ENCODE results near the gene HECTD1. TPM values are rescaled to one million over a fixed set of nuclear protein-coding genes. Genes with fewer than 3 reads are reported as not detected.
"Not testable (repeated sequence)": the region's sequence is repeated elsewhere in the genome, so short reads cannot be mapped to it uniquely, and the experiment has no call there.

HECTD1 gene
- total RNA-seq = 193 TPM

GRCh38 chr14:31207755-31208545 lies at the start of gene HECTD1:
TSS of gene HECTD1 (minus strand) at chr14:31207793. CDS start at chr14:31205936, 1,857 bp downstream.
- intact Hi-C loops (cut with DNase I) = no loop called here
- ATAC-seq = peak; percentile 93
- DNase-seq (ENCODE audit: low spot score) = peak; percentile 94

- intact Hi-C loops (cut with DNase I) = no loop called here
- DNase-seq (ENCODE audit: low spot score) (no peak), ATAC-seq (no peak)
Observed at GRCh38 chr14:31257244-31257553, 49.6 kb upstream of the HECTD1 start.

GRCh38 chr14:31256534-31257243 lies 49.1 kb upstream of the HECTD1 start:
- intact Hi-C loops (cut with DNase I) = no loop called here
- no peak for ATAC-seq
- DNase-seq (ENCODE audit: low spot score) = no peak

GRCh38 chr14:31255918-31256317 lies 48.3 kb upstream of the HECTD1 start:
- intact Hi-C loops (cut with DNase I); ATAC-seq; DNase-seq (ENCODE audit: low spot score): not testable (repeated sequence)

- DNase-seq (ENCODE audit: low spot score) = no peak
- no peak for ATAC-seq
- intact Hi-C loops (cut with DNase I) = no loop called here
Observed at GRCh38 chr14:31255286-31255685, 47.7 kb upstream of the HECTD1 start.

GRCh38 chr14:31253746-31254471 lies 46.3 kb upstream of the HECTD1 start:
- intact Hi-C loops (cut with DNase I) = no loop called here
- ATAC-seq (no peak), DNase-seq (ENCODE audit: low spot score) (no peak)

GRCh38 chr14:31252865-31253264 lies 45.3 kb upstream of the HECTD1 start:
- ATAC-seq = no peak
- intact Hi-C loops (cut with DNase I) = no loop called here
- DNase-seq (ENCODE audit: low spot score) = no peak

GRCh38 chr14:31251028-31251958 lies 43.7 kb upstream of the HECTD1 start:
- intact Hi-C loops (cut with DNase I) = no loop called here
- ATAC-seq = peak; percentile 26

GRCh38 chr14:31244626-31245025 lies 37.0 kb upstream of the HECTD1 start:
- no peak for DNase-seq (ENCODE audit: low spot score)
- intact Hi-C loops (cut with DNase I) = no loop called here
- no peak for ATAC-seq

More at GRCh38 chr14:31251028-31251958, 43.7 kb upstream of the HECTD1 start:
- no peak for DNase-seq (ENCODE audit: low spot score)

GRCh38 chr14:31243860-31244259 lies 36.3 kb upstream of the HECTD1 start:
- no peak for ATAC-seq
- intact Hi-C loops (cut with DNase I) = no loop called here
- no peak for DNase-seq (ENCODE audit: low spot score)

- DNase-seq (ENCODE audit: low spot score); intact Hi-C loops (cut with DNase I): not testable (repeated sequence)
- ATAC-seq = peak; percentile 62
Observed at GRCh38 chr14:31242161-31242940, 34.8 kb upstream of the HECTD1 start.

- ATAC-seq (peak; percentile 44), DNase-seq (ENCODE audit: low spot score) (no peak)
- intact Hi-C loops (cut with DNase I) = no loop called here
Observed at GRCh38 chr14:31241450-31242114, 34.0 kb upstream of the HECTD1 start.

- intact Hi-C loops (cut with DNase I) = no loop called here
- DNase-seq (ENCODE audit: low spot score) (no peak), ATAC-seq (no peak)
Observed at GRCh38 chr14:31239741-31240140, 32.1 kb upstream of the HECTD1 start.

GRCh38 chr14:31235462-31235861 lies 27.9 kb upstream of the HECTD1 start:
- no peak for ATAC-seq
- no peak for DNase-seq (ENCODE audit: low spot score)
- intact Hi-C loops (cut with DNase I) = no loop called here

- DNase-seq (ENCODE audit: low spot score) = no peak
- intact Hi-C loops (cut with DNase I) = no loop called here
Observed at GRCh38 chr14:31232081-31232480, 24.5 kb upstream of the HECTD1 start.

GRCh38 chr14:31231272-31231671 lies 23.7 kb upstream of the HECTD1 start:
- ATAC-seq; DNase-seq (ENCODE audit: low spot score); intact Hi-C loops (cut with DNase I): not testable (repeated sequence)

More at GRCh38 chr14:31232081-31232480, 24.5 kb upstream of the HECTD1 start:
- no peak for ATAC-seq

GRCh38 chr14:31230573-31230958 lies 23.0 kb upstream of the HECTD1 start:
- DNase-seq (ENCODE audit: low spot score) (no peak), ATAC-seq (no peak)
- intact Hi-C loops (cut with DNase I) = no loop called here
